Epithelial cell of esophagus (primary cell): ENCODE measurements around the gene SH2D1B.

Experiments
- DNase-seq: peaks from one replicate; pipeline ENCODE4 v3.0.0; 2010; ENCODE audit warnings: low read depth
- H3K4me3 ChIP-seq: 2 replicates; pipeline ENCODE4 v1.5.1; 2011; ENCODE audit warnings: mild to moderate bottlenecking, low read length, control low read depth
- CTCF ChIP-seq: IDR thresholded peaks from 2 replicates; pipeline ENCODE4 v1.5.1; 2011; ENCODE audit warnings: low read depth, mild to moderate bottlenecking, low read length, control low read depth, inconsistent platforms; ENCODE audit not compliant: insufficient read depth; ENCODE audit errors: missing control alignments

SH2D1B gene

DNA sequence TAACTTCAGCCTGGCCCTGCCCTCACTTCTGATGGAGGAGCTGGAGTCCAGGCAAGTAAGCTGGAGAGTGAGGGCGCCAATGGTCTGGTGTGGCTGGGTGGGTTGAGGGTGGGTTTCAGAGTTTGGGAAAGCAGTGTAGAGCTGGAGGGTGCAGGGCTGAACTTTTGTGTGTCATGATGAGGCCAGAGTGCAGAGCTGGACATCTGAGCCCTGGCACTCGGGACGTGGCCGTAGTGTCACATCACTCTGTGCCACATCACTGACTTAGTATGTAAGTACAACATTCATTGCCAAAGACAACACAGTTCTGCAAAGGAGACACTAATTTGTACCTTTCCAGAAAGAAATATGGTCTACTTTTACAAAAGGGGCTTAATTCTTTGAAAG is 51.1 kb downstream of the SH2D1B start:
- no peak for DNase-seq
- H3K4me3 ChIP-seq, result no peak overlapping the region
- TF ChIP-seq CTCF, result no peak

DNA sequence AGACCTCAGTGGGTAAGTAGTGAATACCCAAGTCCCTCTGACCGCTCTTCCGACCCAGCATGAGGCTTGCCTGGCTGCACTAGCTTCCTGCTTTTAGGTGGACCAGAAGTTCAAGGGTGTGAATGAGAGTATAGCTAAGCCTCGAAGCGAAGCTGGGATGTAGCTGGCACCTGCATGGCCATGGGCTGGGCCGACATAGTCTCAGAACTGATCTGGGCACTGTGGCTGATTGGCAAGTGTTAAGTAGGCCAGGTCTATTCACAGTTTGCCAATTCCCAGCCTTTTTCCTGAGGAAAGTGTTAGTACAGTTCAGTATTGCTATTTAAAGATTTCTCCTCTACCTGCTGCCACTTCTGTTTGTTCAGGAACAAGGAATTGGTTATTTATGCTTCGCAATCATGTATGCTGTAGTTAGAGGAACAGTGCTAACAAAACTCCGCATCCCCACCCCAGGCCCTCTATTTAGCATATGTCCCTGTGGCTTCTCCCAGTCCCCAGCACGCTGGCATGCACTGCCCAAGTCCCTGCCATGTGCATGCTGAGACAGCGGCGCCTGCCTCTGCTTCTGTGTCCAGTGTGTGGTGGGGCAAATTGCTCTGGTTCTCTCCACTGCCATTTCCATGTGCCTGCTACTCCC is 51.6 kb downstream of the SH2D1B start:
- no peak for TF ChIP-seq CTCF
- no peak overlapping the region for H3K4me3 ChIP-seq
- DNase-seq, result no peak

- no peak for TF ChIP-seq CTCF
- no peak overlapping the region for H3K4me3 ChIP-seq
- no peak for DNase-seq
These were observed 52.3 kb downstream of the SH2D1B start for GRCh38 chr1:162359523-162360236.

GRCh38 chr1:162358928-162359327 is 53.0 kb downstream of the SH2D1B start:
- no peak for DNase-seq
- H3K4me3 ChIP-seq, result no peak overlapping the region
- no peak for TF ChIP-seq CTCF

GRCh38 chr1:162357681-162358266 is 54.2 kb downstream of the SH2D1B start:
- H3K4me3 ChIP-seq, result no peak overlapping the region
- peak; percentile 61 for DNase-seq
- TF ChIP-seq CTCF, result peak; percentile 57

DNA sequence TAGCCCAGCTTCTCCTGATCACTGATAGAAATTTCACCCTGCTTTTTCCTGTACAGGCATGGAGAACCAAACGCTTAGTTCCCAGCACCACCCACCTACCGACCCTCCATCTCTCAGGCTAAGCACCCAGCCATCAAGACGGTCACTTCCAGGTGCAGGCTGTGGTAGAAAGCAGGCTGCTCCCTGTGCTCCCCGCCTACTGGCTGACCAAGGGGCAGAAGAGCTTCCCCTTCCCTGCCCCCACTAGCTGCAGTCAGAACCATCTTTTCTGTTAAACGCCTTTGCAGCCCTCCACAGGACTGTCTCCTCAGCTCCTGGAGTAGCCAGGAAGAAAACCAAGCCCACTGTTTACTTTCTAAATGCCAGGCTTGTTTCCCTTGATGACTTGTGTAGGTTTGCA is 58.2 kb downstream of the SH2D1B start:
- no peak overlapping the region for H3K4me3 ChIP-seq
- no peak for TF ChIP-seq CTCF
- DNase-seq, result no peak
